Mesodermal cell (in vitro differentiated cells): Measurements from ENCODE around the gene ENPP3.

Experiments
- H3K27ac ChIP-seq: 2 replicates; pipeline ENCODE4 v1.7.0; 2013; ENCODE audit warnings: mild to moderate bottlenecking, low read depth, low read length, moderate library complexity; ENCODE audit not compliant: severe bottlenecking
- H3K36me3 ChIP-seq: 2 replicates; pipeline ENCODE4 v1.7.1; 2013; ENCODE audit warnings: mild to moderate bottlenecking, low read length, moderate library complexity; ENCODE audit not compliant: control insufficient read depth, insufficient read depth
- H3K4me1 ChIP-seq: one replicate; pipeline ENCODE4 v1.7.1; 2013; ENCODE audit warnings: mild to moderate bottlenecking, low read length; ENCODE audit not compliant: insufficient read depth, control insufficient read depth, poor library complexity, severe bottlenecking
- H3K4me3 ChIP-seq: 2 replicates; pipeline ENCODE4 v1.7.0; 2013; ENCODE audit warnings: low read length, control low read depth, mild to moderate bottlenecking; ENCODE audit not compliant: insufficient read depth, poor library complexity, severe bottlenecking; ENCODE audit errors: extremely low read depth
- H3K9me3 ChIP-seq: 2 replicates; pipeline ENCODE4 v1.7.1; 2013; ENCODE audit warnings: mild to moderate bottlenecking, low read length, moderate library complexity; ENCODE audit not compliant: control insufficient read depth
- WGBS, 2 experiments: methylation state at CpG; one replicate each; pipeline ENCODE4 v1.1.5; 2013; ENCODE audit warnings: missing lambda C conversion rate in 2 of 2; ENCODE audit not compliant: insufficient coverage in 2 of 2; 5-methylcytosine and 5-hydroxymethylcytosine counted together

ENPP3 gene

GRCh38 chr6:131642987-131643611 is 6.0 kb downstream of the ENPP3 start:
- 68 to 93% methylated on average over 2 to 3 of the region's 3 CpGs for WGBS, 2 experiments

GRCh38 chr6:131643855-131644460 is 6.9 kb downstream of the ENPP3 start:
- 75 to 91% methylated on average over 1 to 2 of the region's 2 CpGs for WGBS, 2 experiments
- H3K4me1 ChIP-seq = no peaks in the 10 kb centered on the region
- H3K9me3 ChIP-seq = no peaks in the 10 kb centered on the region
- H3K4me3 ChIP-seq = no peak overlapping the region
- no peaks in the 10 kb centered on the region for H3K36me3 ChIP-seq
- H3K27ac ChIP-seq = no peak overlapping the region

More at GRCh38 chr6:131642987-131643611, 6.0 kb downstream of the ENPP3 start:
- H3K36me3 ChIP-seq = no peaks in the 10 kb centered on the region
- H3K4me1 ChIP-seq = no peaks in the 10 kb centered on the region
- H3K27ac ChIP-seq = no peak overlapping the region
- no peak overlapping the region for H3K4me3 ChIP-seq
- no peaks in the 10 kb centered on the region for H3K9me3 ChIP-seq

GRCh38 chr6:131644921-131645320 is 7.8 kb downstream of the ENPP3 start:
- no peaks in the 10 kb centered on the region for H3K9me3 ChIP-seq
- H3K4me1 ChIP-seq = no peaks in the 10 kb centered on the region
- WGBS, 2 experiments = no CpG with 5 or more reads among the region's 1 CpG
- H3K27ac ChIP-seq = no peak overlapping the region
- H3K4me3 ChIP-seq = no peak overlapping the region
- H3K36me3 ChIP-seq = no peaks in the 10 kb centered on the region

- Histone ChIP-seq H3K4me3 (no peak overlapping the region), H3K9me3 (no peaks in the 10 kb centered on the region), H3K36me3 (no peaks in the 10 kb centered on the region), H3K4me1 (no peaks in the 10 kb centered on the region), H3K27ac (no peak overlapping the region)
- WGBS, 2 experiments = no CpG with 5 or more reads among the region's 2 CpGs
Measured at GRCh38 chr6:131645846-131646245, 8.7 kb downstream of the ENPP3 start.

- Histone ChIP-seq H3K4me1 (no peaks in the 10 kb centered on the region), H3K36me3 (no peaks in the 10 kb centered on the region), H3K9me3 (no peaks in the 10 kb centered on the region), H3K4me3 (no peak overlapping the region), H3K27ac (no peak overlapping the region)
Measured at GRCh38 chr6:131646249-131646670, 9.2 kb downstream of the ENPP3 start.

GRCh38 chr6:131651782-131652181 is 14.7 kb downstream of the ENPP3 start:
- no peak overlapping the region for H3K27ac ChIP-seq
- no peaks in the 10 kb centered on the region for H3K36me3 ChIP-seq
- H3K4me3 ChIP-seq = no peak overlapping the region
- no peaks in the 10 kb centered on the region for H3K4me1 ChIP-seq
- no peaks in the 10 kb centered on the region for H3K9me3 ChIP-seq

GRCh38 chr6:131652472-131652871 is 15.4 kb downstream of the ENPP3 start:
- Histone ChIP-seq H3K27ac (no peak overlapping the region), H3K36me3 (no peaks in the 10 kb centered on the region), H3K4me1 (no peaks in the 10 kb centered on the region), H3K4me3 (no peak overlapping the region), H3K9me3 (no peaks in the 10 kb centered on the region)
- 82 to 85% methylated on average over 5 of the region's 5 CpGs for WGBS, 2 experiments

- no peaks in the 10 kb centered on the region for H3K9me3 ChIP-seq
- no peaks in the 10 kb centered on the region for H3K4me1 ChIP-seq
- H3K36me3 ChIP-seq = no peaks in the 10 kb centered on the region
- WGBS, 2 experiments = 86 to 90% methylated on average over 1 to 2 of the region's 3 CpGs
- no peak overlapping the region for H3K27ac ChIP-seq
- H3K4me3 ChIP-seq = no peak overlapping the region
Measured at GRCh38 chr6:131654326-131654725, 17.2 kb downstream of the ENPP3 start.

GRCh38 chr6:131655387-131655786 is 18.3 kb downstream of the ENPP3 start:
- 100% methylated on average over 2 to 3 of the region's 3 CpGs for WGBS, 2 experiments
- no peaks in the 10 kb centered on the region for H3K9me3 ChIP-seq

GRCh38 chr6:131655951-131656350 is 18.8 kb downstream of the ENPP3 start:
- Histone ChIP-seq H3K9me3 (no peaks in the 10 kb centered on the region), H3K4me3 (no peak overlapping the region), H3K36me3 (no peaks in the 10 kb centered on the region), H3K27ac (no peak overlapping the region), H3K4me1 (no peaks in the 10 kb centered on the region)
- 83% methylated on average over 1 of the region's 2 CpGs for WGBS, 2 experiments

More at GRCh38 chr6:131655387-131655786, 18.3 kb downstream of the ENPP3 start:
- Histone ChIP-seq H3K36me3 (no peaks in the 10 kb centered on the region), H3K4me1 (no peaks in the 10 kb centered on the region), H3K4me3 (no peak overlapping the region), H3K27ac (no peak overlapping the region)

- WGBS, 2 experiments = 83 to 100% methylated on average over 3 of the region's 3 CpGs
Measured at GRCh38 chr6:131656667-131657066, 19.6 kb downstream of the ENPP3 start.

More at GRCh38 chr6:131656667-131657066, 19.6 kb downstream of the ENPP3 start:
- Histone ChIP-seq H3K4me3 (no peak overlapping the region), H3K4me1 (no peaks in the 10 kb centered on the region), H3K9me3 (no peaks in the 10 kb centered on the region), H3K27ac (no peak overlapping the region), H3K36me3 (no peaks in the 10 kb centered on the region)
